ENCODE results near the gene EXOC6B.

EXOC6B gene

DNA sequence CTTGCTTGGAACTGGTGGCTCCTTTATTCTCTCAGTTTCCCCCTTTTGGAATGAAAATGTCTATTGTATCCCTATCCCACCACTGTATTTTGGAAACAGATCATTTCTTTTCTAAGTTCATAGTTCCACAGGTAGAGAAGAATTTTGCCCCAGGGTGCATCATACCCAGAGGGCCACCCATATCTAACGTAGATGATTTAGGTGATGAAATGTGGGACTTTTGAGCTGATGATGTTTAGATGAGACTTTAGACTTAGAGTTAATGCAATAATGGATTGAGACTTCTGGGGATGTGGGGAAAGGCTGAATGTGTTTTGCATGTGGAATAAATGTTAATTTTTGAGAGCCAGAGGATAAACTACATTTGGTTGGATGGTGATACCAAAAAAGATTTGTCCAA lies 570.3 kb downstream of the EXOC6B start:
- H3K79me2 ChIP-seq: no peaks in the 10 kb centered on the region
- H2AFZ ChIP-seq: no peak overlapping the region
- no peak overlapping the region for H3K4me2 ChIP-seq (ENCODE audit: low read length)
- no peak overlapping the region for H3K27ac ChIP-seq
- no peaks in the 10 kb centered on the region for H3K36me3 ChIP-seq (ENCODE audit: control insufficient read depth, insufficient read depth, low read length)
- H3K27me3 ChIP-seq (ENCODE audit: control insufficient read depth, insufficient read depth, low read length): no peaks in the 10 kb centered on the region
- H3K9me3 ChIP-seq (ENCODE audit: control insufficient read depth, low read length): no peaks in the 10 kb centered on the region
- no peak overlapping the region for H3K4me3 ChIP-seq (ENCODE audit: low read depth, low read length)
- TF ChIP-seq, protein P1, sequence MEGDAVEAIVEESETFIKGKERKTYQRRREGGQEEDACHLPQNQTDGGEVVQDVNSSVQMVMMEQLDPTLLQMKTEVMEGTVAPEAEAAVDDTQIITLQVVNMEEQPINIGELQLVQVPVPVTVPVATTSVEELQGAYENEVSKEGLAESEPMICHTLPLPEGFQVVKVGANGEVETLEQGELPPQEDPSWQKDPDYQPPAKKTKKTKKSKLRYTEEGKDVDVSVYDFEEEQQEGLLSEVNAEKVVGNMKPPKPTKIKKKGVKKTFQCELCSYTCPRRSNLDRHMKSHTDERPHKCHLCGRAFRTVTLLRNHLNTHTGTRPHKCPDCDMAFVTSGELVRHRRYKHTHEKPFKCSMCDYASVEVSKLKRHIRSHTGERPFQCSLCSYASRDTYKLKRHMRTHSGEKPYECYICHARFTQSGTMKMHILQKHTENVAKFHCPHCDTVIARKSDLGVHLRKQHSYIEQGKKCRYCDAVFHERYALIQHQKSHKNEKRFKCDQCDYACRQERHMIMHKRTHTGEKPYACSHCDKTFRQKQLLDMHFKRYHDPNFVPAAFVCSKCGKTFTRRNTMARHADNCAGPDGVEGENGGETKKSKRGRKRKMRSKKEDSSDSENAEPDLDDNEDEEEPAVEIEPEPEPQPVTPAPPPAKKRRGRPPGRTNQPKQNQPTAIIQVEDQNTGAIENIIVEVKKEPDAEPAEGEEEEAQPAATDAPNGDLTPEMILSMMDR (IDR thresholded peaks at IDR 0.05): no peak
- no peak overlapping the region for H3K9ac ChIP-seq
- peaks cover 6% of the 10 kb centered on the region for H3K4me1 ChIP-seq

DNA sequence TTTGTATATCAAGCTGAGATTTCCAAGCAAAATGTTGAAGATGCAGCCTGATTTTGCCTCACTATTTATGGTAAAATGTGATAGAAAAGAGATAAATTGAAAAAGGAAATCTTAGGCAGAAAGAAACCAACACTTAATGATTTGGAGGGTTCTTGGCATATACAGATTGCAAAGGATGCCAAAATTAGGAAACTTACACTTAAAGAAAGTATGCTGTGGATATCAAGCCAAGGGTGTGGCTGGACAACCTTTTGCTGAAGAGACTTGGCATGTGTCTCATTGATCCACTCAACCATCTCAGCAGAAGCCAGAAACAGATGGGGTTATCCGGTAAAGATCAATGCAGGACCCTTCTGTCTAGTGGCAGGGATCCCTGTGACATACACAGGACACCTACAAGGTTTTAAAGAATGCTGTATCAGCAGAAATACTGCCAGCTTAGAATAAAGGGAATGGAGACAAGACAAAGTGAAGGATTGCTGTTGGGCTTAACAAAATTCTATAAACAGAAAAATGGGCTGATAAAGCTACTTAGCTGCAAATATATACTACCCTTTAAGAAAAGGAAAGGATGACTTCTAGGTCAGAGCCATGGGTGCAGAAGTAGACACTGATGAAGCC lies 570.9 kb downstream of the EXOC6B start:
- no peaks in the 10 kb centered on the region for H3K27me3 ChIP-seq (ENCODE audit: control insufficient read depth, insufficient read depth, low read length)
- H3K9me3 ChIP-seq (ENCODE audit: control insufficient read depth, low read length): no peaks in the 10 kb centered on the region
- H3K4me1 ChIP-seq: peaks cover 6% of the 10 kb centered on the region
- no peak overlapping the region for H2AFZ ChIP-seq
- no peak overlapping the region for H3K9ac ChIP-seq
- H3K36me3 ChIP-seq (ENCODE audit: control insufficient read depth, insufficient read depth, low read length): no peaks in the 10 kb centered on the region
- H3K4me3 ChIP-seq (ENCODE audit: low read depth, low read length): no peak overlapping the region
- no peak overlapping the region for H3K27ac ChIP-seq
- H3K4me2 ChIP-seq (ENCODE audit: low read length): no peak overlapping the region
- no peaks in the 10 kb centered on the region for H3K79me2 ChIP-seq
- TF ChIP-seq, protein P1 (IDR thresholded peaks at IDR 0.05): no peak

DNA sequence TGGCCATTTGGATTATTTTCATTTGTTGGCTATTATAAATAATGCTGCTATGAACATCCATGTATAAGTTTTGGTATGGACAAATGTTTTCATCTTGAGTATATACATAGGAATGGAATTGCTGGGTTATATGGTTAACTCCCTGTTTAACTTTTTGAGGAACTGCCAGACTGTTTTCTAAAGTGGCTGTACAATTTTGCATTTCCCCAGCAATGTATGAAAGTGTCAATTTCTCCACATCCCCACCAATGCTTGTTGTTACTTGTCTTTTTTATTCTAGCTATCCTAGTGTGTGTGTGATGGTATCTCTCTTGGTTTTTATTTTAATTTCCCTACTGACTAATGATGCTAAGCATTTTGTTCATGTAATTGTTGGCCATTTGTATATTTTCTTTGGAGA lies 587.5 kb downstream of the EXOC6B start:
- H3K27me3 ChIP-seq (ENCODE audit: control insufficient read depth, insufficient read depth, low read length): no peaks in the 10 kb centered on the region
- no peak overlapping the region for H2AFZ ChIP-seq
- H3K9me3 ChIP-seq (ENCODE audit: control insufficient read depth, low read length): no peaks in the 10 kb centered on the region
- no peaks in the 10 kb centered on the region for H3K79me2 ChIP-seq
- no peak overlapping the region for H3K4me3 ChIP-seq (ENCODE audit: low read depth, low read length)
- H3K27ac ChIP-seq: no peak overlapping the region
- H3K36me3 ChIP-seq (ENCODE audit: control insufficient read depth, insufficient read depth, low read length): no peaks in the 10 kb centered on the region
- no peak overlapping the region for H3K9ac ChIP-seq
- TF ChIP-seq, protein P1 (IDR thresholded peaks at IDR 0.05): no peak
- no peaks in the 10 kb centered on the region for H3K4me1 ChIP-seq
- H3K4me2 ChIP-seq (ENCODE audit: low read length): no peak overlapping the region

DNA sequence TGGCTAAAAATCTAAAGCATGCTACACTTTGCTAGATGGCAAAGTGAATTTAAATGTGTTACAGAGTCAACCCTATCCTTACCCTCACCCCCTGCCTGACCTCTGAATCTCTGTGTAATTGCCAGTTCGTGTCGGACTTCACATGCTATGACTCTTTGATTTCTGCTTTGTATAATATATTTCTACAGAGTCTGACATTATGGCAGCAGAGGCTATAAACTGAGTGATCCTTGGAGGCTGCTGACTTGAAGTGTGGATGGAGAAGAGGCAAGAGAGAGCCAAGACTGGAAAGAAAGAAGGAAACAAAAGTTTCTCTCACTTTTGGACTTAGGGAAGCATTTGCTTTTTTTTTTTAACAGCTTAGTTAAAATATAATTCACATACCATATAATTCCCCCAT lies 588.3 kb downstream of the EXOC6B start:
- Histone ChIP-seq H3K9me3 (ENCODE audit: control insufficient read depth, low read length) (no peaks in the 10 kb centered on the region), H2AFZ (no peak overlapping the region), H3K4me3 (ENCODE audit: low read depth, low read length) (no peak overlapping the region), H3K27me3 (ENCODE audit: control insufficient read depth, insufficient read depth, low read length) (no peaks in the 10 kb centered on the region), H3K4me1 (no peaks in the 10 kb centered on the region), H3K27ac (no peak overlapping the region), H3K4me2 (ENCODE audit: low read length) (no peak overlapping the region), H3K79me2 (no peaks in the 10 kb centered on the region), H3K9ac (no peak overlapping the region), H3K36me3 (ENCODE audit: control insufficient read depth, insufficient read depth, low read length) (no peaks in the 10 kb centered on the region)
- TF ChIP-seq, protein P1 (IDR thresholded peaks at IDR 0.05): no peak

DNA sequence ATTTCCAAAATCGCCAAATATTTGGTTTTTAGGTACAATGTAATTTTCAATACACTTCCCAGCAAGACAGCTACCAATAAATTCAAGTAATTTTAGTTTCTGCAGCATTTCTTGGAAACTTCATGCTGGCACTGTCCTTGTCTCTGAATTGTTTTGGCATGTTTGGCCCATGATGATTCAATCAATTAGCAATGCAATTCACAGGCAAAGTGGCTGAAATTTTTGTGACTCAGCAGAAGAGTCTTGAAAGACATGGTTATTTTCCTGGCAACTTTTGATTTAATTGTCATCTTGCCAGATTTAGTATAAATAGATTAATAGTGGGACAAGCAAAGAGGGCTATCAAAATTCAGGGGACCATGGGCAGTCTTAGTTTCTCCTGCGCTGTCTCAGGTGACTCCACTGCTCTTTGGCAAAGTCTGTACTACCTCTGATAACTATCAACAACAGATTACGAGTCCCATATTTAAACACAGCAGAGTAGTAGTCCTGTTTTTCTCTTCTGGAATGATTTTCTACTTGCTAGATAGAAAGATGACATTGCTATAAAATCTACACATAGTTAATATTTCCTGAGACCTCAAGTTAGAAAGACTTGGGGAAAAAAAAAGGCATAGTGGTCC lies 589.3 kb downstream of the EXOC6B start:
- Histone ChIP-seq H3K4me3 (ENCODE audit: low read depth, low read length) (no peak overlapping the region), H3K27me3 (ENCODE audit: control insufficient read depth, insufficient read depth, low read length) (no peaks in the 10 kb centered on the region), H2AFZ (no peak overlapping the region), H3K27ac (no peak overlapping the region), H3K79me2 (no peaks in the 10 kb centered on the region), H3K9me3 (ENCODE audit: control insufficient read depth, low read length) (no peaks in the 10 kb centered on the region), H3K4me1 (no peaks in the 10 kb centered on the region), H3K36me3 (ENCODE audit: control insufficient read depth, insufficient read depth, low read length) (no peaks in the 10 kb centered on the region), H3K4me2 (ENCODE audit: low read length) (no peak overlapping the region), H3K9ac (no peak overlapping the region)
- TF ChIP-seq, protein P1 (IDR thresholded peaks at IDR 0.05): no peak

All from parathyroid adenoma (tissue), 2 donors.